Activated B cell treated with CpG ODN at 0.5 μM for 24 hours (primary cell): ENCODE results near the gene HPN. TPM values are rescaled to one million over a fixed set of nuclear protein-coding genes. Genes with fewer than 3 reads are reported as not detected.
"Not testable (repeated sequence)": the region's sequence is repeated elsewhere in the genome, so short reads cannot be mapped to it uniquely, and the experiment has no call there.

Experiments
- ATAC-seq: fragments of 200-7000 bp; cut with Tn5 transposase; one replicate; pipeline ENCODE4 v1.10.0; 2021; ENCODE audit warnings: low read depth, mild to moderate bottlenecking, moderate library complexity
- CTCF ChIA-PET: fragments of 350-600 bp; sonication (Branson Sonifier 250); formaldehyde crosslinking; loops from one replicate; lab custom pipeline; 2021; ENCODE audit warnings: antibody characterized with exemption; lab: Charles Lee
- POLR2A ChIA-PET: fragments of 350-600 bp; sonication (Branson Sonifier 250); formaldehyde crosslinking; loops from one replicate; lab custom pipeline; 2021; ENCODE audit warnings: antibody characterized with exemption; lab: Charles Lee
- DNase-seq: peaks from one replicate; pipeline ENCODE4 v3.0.0; 2022
- H3K27ac Mint-ChIP-seq: one replicate; pipeline ENCODE4 v1.8.0; 2020; ENCODE audit warnings: mixed read lengths
- H3K27me3 Mint-ChIP-seq: one replicate; pipeline ENCODE4 v1.8.0; 2021; ENCODE audit warnings: mixed read lengths
- H3K36me3 Mint-ChIP-seq: one replicate; pipeline ENCODE4 v1.8.0; 2021; ENCODE audit warnings: low read depth, mixed read lengths
- H3K4me1 Mint-ChIP-seq: one replicate; pipeline ENCODE4 v1.8.0; 2021; ENCODE audit warnings: mixed read lengths
- H3K4me3 Mint-ChIP-seq: one replicate; pipeline ENCODE4 v1.8.0; 2020; ENCODE audit warnings: mild to moderate bottlenecking, mixed read lengths
- H3K9me3 Mint-ChIP-seq: one replicate; pipeline ENCODE4 v1.8.0; 2020; ENCODE audit warnings: mixed read lengths
- CTCF ChIP-seq: fragments of 200-600 bp; IDR thresholded peaks from one replicate; pipeline ENCODE4 v1.8.0; 2022; ENCODE audit warnings: antibody characterized with exemption, mild to moderate bottlenecking
- intact Hi-C: fragments of 100-400 bp; cut with micrococcal nuclease; formaldehyde crosslinking; loops from one replicate; pipeline ENCODE4 v1.15.1; 2024
- total RNA-seq: library from RNA; stranded (reverse); gene quantifications from 2 replicates; pipeline ENCODE4 v1.2.3, GENCODE V29; 2022

The HPN gene
- total RNA-seq, 1 donor from 2014 or later: not detected

- H3K4me1 Mint-ChIP-seq: peaks cover 31% of the 10 kb centered on the region
- intact Hi-C loops: loop anchor here (1.0 kb wide), 1 partner anchor 41 kb away; no protein-coding TSS in a partner anchor
- DNase-seq (no peak), ATAC-seq (no peak)
- H3K4me3 Mint-ChIP-seq: no peak overlapping the region
- H3K27ac Mint-ChIP-seq: peak overlapping the region; percentile 70
- no peak for TF ChIP-seq CTCF
- no peaks in the 10 kb centered on the region for H3K9me3 Mint-ChIP-seq
- POLR2A ChIA-PET: interaction anchor here (0.8 to 2.8 kb wide), 3 partner anchors 14 to 42 kb away, joined by 3 to 12 read pairs (median 4); partner anchors contain the start of gene GRAMD1A
- peaks cover 73% of the 10 kb centered on the region for H3K36me3 Mint-ChIP-seq
- H3K27me3 Mint-ChIP-seq: no peaks in the 10 kb centered on the region
- CTCF ChIA-PET: interaction anchor here (0.9 to 5.5 kb wide), 4 partner anchors 13 to 374 kb away, joined by 3 to 48 read pairs (median 4); no protein-coding TSS in a partner anchor
Observed at GRCh38 chr19:35013820-35014754, 27.4 kb upstream of the HPN start.

- peaks cover 31% of the 10 kb centered on the region for H3K4me1 Mint-ChIP-seq
- intact Hi-C loops, H3K9me3 Mint-ChIP-seq, H3K27me3 Mint-ChIP-seq, DNase-seq, H3K4me3 Mint-ChIP-seq, ATAC-seq: not testable (repeated sequence)
- H3K27ac Mint-ChIP-seq: peak overlapping the region; percentile 70
- H3K36me3 Mint-ChIP-seq: peaks cover 73% of the 10 kb centered on the region
- POLR2A ChIA-PET: interaction anchor here (0.8 to 2.8 kb wide), 3 partner anchors 14 to 42 kb away, joined by 3 to 12 read pairs (median 4); partner anchors contain the start of gene GRAMD1A
- CTCF ChIA-PET: interaction anchor here (0.9 to 5.5 kb wide), 3 partner anchors 12 to 375 kb away, joined by 4 to 48 read pairs (median 4); no protein-coding TSS in a partner anchor
Observed at GRCh38 chr19:35014774-35015173, 26.7 kb upstream of the HPN start.

GRCh38 chr19:35015270-35015953 is 26.1 kb upstream of the HPN start:
- intact Hi-C loops: no loop called here
- H3K36me3 Mint-ChIP-seq: peaks cover 73% of the 10 kb centered on the region
- no peaks in the 10 kb centered on the region for H3K27me3 Mint-ChIP-seq
- peaks cover 31% of the 10 kb centered on the region for H3K4me1 Mint-ChIP-seq
- ChIA-PET POLR2A (interaction anchor here (1.5 kb wide), 1 partner anchor 43 kb away, joined by 4 read pairs; no protein-coding TSS in a partner anchor), CTCF (interaction anchor here (5.5 kb wide), 1 partner anchor 43 kb away, joined by 48 read pairs; no protein-coding TSS in a partner anchor)
- H3K9me3 Mint-ChIP-seq: no peaks in the 10 kb centered on the region
- ATAC-seq (no peak), DNase-seq (no peak)
- no peak overlapping the region for H3K27ac Mint-ChIP-seq
- TF ChIP-seq CTCF: no peak
- no peak overlapping the region for H3K4me3 Mint-ChIP-seq

- no peak overlapping the region for H3K27ac Mint-ChIP-seq
- POLR2A ChIA-PET: no interaction called here
- TF ChIP-seq CTCF: no peak
- peaks cover 73% of the 10 kb centered on the region for H3K36me3 Mint-ChIP-seq
- no peaks in the 10 kb centered on the region for H3K9me3 Mint-ChIP-seq
- intact Hi-C loops: no loop called here
- peaks cover 31% of the 10 kb centered on the region for H3K4me1 Mint-ChIP-seq
- ATAC-seq (no peak), DNase-seq (no peak)
- H3K4me3 Mint-ChIP-seq: no peak overlapping the region
- CTCF ChIA-PET: no interaction called here
- H3K27me3 Mint-ChIP-seq: no peaks in the 10 kb centered on the region
Observed at GRCh38 chr19:35015954-35016351, 25.6 kb upstream of the HPN start.

GRCh38 chr19:35017507-35017906 is 24.0 kb upstream of the HPN start:
- no peak for TF ChIP-seq CTCF
- H3K4me1 Mint-ChIP-seq: peaks cover 29% of the 10 kb centered on the region
- ChIA-PET POLR2A (interaction anchor here (0.6 kb wide), 1 partner anchor 578 kb away, joined by 5 read pairs; no protein-coding TSS in a partner anchor), CTCF (no interaction called here)
- H3K27ac Mint-ChIP-seq: no peak overlapping the region
- peaks cover 72% of the 10 kb centered on the region for H3K36me3 Mint-ChIP-seq
- H3K27me3 Mint-ChIP-seq: no peaks in the 10 kb centered on the region
- H3K4me3 Mint-ChIP-seq: no peak overlapping the region
- DNase-seq (no peak), ATAC-seq (no peak)
- H3K9me3 Mint-ChIP-seq: no peaks in the 10 kb centered on the region
- intact Hi-C loops: no loop called here
